ENCODE data around the gene INPP5J. TPM values are rescaled to one million over a fixed set of nuclear protein-coding genes. Genes with fewer than 3 reads are reported as not detected.

The INPP5J gene
- total and polyA plus RNA-seq, 2 of the 13 experiments (the other 11 are each of a cell fraction or from before 2014, with no cell fraction given): 0.24 to 1.1 TPM

GRCh38 chr22:31080164-31080847, 42.5 kb upstream of the INPP5J start (continued):
- TF ChIP-seq ZMYM3 (CRISPR knock-in tag; IDR thresholded peaks at IDR 0.05): peak; percentile 43; the same call in 1 of the 2 replicates
- no peak for TF ChIP-seq MAFG (CRISPR knock-in tag; IDR thresholded peaks at IDR 0.05)
- no peak for TF ChIP-seq PHF21A (CRISPR knock-in tag; IDR thresholded peaks at IDR 0.05)
- peak; percentile 58; the same call in 1 of the 2 replicates for TF ChIP-seq ZBTB20 (CRISPR knock-in tag; IDR thresholded peaks at IDR 0.05; ENCODE audit: borderline replicate concordance, low read depth)
- no peak for TF ChIP-seq ZNF446 (CRISPR knock-in tag; IDR thresholded peaks at IDR 0.05)
- no peak for TF ChIP-seq KMT2B (CRISPR knock-in tag; IDR thresholded peaks at IDR 0.05)
- no peak for TF ChIP-seq DDIT3 (CRISPR knock-in tag; IDR thresholded peaks at IDR 0.05)
- TF ChIP-seq ZNF781 (CRISPR knock-in tag; IDR thresholded peaks at IDR 0.05; ENCODE audit: borderline replicate concordance, not compliant biosample characterization): peak; percentile 20
- TF ChIP-seq ZNF629 (CRISPR knock-in tag; conservative IDR thresholded peaks at IDR 0.05): peak; percentile 93
- TF ChIP-seq ZNF749 (CRISPR knock-in tag; IDR thresholded peaks at IDR 0.05; ENCODE audit: borderline replicate concordance): no peak
- TF ChIP-seq SSRP1 (CRISPR knock-in tag; IDR thresholded peaks at IDR 0.05): 0 out of 2 replicates have a peak, but pooled peaks have one; percentile 28
- TF ChIP-seq CHD4 (IDR thresholded peaks at IDR 0.05; ENCODE audit: borderline replicate concordance, low read length): peak; percentile 76; the same call in 1 of the 2 replicates
- TF ChIP-seq HMGXB3 (CRISPR knock-in tag; IDR thresholded peaks at IDR 0.05; ENCODE audit: borderline replicate concordance): 0 out of 2 replicates have a peak, but pooled peaks have one; percentile 36
- TF ChIP-seq ZNF34 (CRISPR knock-in tag; IDR thresholded peaks at IDR 0.05; ENCODE audit: borderline replicate concordance): no peak
- TF ChIP-seq ZNF180 (CRISPR knock-in tag; IDR thresholded peaks at IDR 0.05; ENCODE audit: borderline replicate concordance, low read depth): no peak
- TF ChIP-seq MYPOP (CRISPR knock-in tag; IDR thresholded peaks at IDR 0.05): 0 out of 2 replicates have a peak, but pooled peaks have one; percentile 21
- TF ChIP-seq ZNF703 (CRISPR knock-in tag; IDR thresholded peaks at IDR 0.05; ENCODE audit: borderline replicate concordance): no peak
- TF ChIP-seq SNAI1 (CRISPR knock-in tag; IDR thresholded peaks at IDR 0.05; ENCODE audit: borderline replicate concordance): 0 out of 2 replicates have a peak, but pooled peaks have one; percentile 47
- TF ChIP-seq HINFP (CRISPR knock-in tag; IDR thresholded peaks at IDR 0.05; ENCODE audit: low read depth): no peak
- no peak for TF ChIP-seq GABPB1 (CRISPR knock-in tag; IDR thresholded peaks at IDR 0.05)
